H9 (cell line): ENCODE measurements around the gene CHCHD6. TPM values are rescaled to one million over a fixed set of nuclear protein-coding genes. Genes with fewer than 3 reads are reported as not detected.

ENCODE experiments used
- DNase-seq: peaks from one replicate; pipeline ENCODE4 v3.0.0-alpha.2; 2017
- H2AFZ ChIP-seq: one replicate; pipeline ENCODE4 v1.6.1; 2013; ENCODE audit warnings: mild to moderate bottlenecking, low read length, control low read depth, moderate library complexity
- H2AK5ac ChIP-seq: 2 replicates; pipeline ENCODE4 v1.6.1; 2013; ENCODE audit warnings: low read length, control low read depth, mixed read lengths; ENCODE audit not compliant: insufficient read length
- H2BK120ac ChIP-seq: one replicate; pipeline ENCODE4 v1.6.1; 2013; ENCODE audit warnings: low read depth, mild to moderate bottlenecking, low read length, control low read depth, inconsistent platforms; ENCODE audit not compliant: poor library complexity, severe bottlenecking
- H2BK12ac ChIP-seq: 2 replicates; pipeline ENCODE4 v1.6.1; 2013; ENCODE audit warnings: low read length, control low read depth, mixed read lengths, low read depth; ENCODE audit not compliant: insufficient read length
- H2BK15ac ChIP-seq: 2 replicates; pipeline ENCODE4 v1.6.1; 2013; ENCODE audit warnings: low read depth, low read length, control low read depth
- H2BK20ac ChIP-seq: one replicate; pipeline ENCODE4 v1.6.1; 2013; ENCODE audit warnings: low read depth, mild to moderate bottlenecking, low read length, control low read depth, inconsistent platforms; ENCODE audit not compliant: poor library complexity, severe bottlenecking
- H2BK5ac ChIP-seq: 2 replicates; pipeline ENCODE4 v1.6.1; 2013; ENCODE audit warnings: low read length, control low read depth, mixed read lengths; ENCODE audit not compliant: insufficient read length
- H3K14ac ChIP-seq: 2 replicates; pipeline ENCODE4 v1.6.1; 2013; ENCODE audit warnings: low read length, control low read depth; ENCODE audit not compliant: insufficient read depth
- H3K18ac ChIP-seq: 2 replicates; pipeline ENCODE4 v1.6.1; 2013; ENCODE audit warnings: low read depth, mild to moderate bottlenecking, mixed read lengths, low read length, control low read depth; ENCODE audit not compliant: insufficient read length
- H3K23ac ChIP-seq: 2 replicates; pipeline ENCODE4 v1.6.1; 2013; ENCODE audit warnings: low read length, control low read depth, mixed read lengths, low read depth; ENCODE audit not compliant: insufficient read length
- H3K23me2 ChIP-seq: 2 replicates; pipeline ENCODE4 v1.6.1; 2013; ENCODE audit warnings: low read depth, mild to moderate bottlenecking, mixed read lengths, low read length, control low read depth; ENCODE audit not compliant: insufficient read length, poor library complexity, severe bottlenecking
- H3K27ac ChIP-seq: 2 replicates; pipeline ENCODE4 v1.5.1; 2013; ENCODE audit warnings: low read length, control low read depth, mixed read lengths, low read depth; ENCODE audit not compliant: insufficient read length
- H3K27me3 ChIP-seq: 2 replicates; pipeline ENCODE4 v1.6.1; 2013; ENCODE audit warnings: low read length, control low read depth, inconsistent platforms; ENCODE audit not compliant: insufficient read depth
- H3K4ac ChIP-seq: 2 replicates; pipeline ENCODE4 v1.6.1; 2013; ENCODE audit warnings: low read depth, mild to moderate bottlenecking, control low read depth, inconsistent platforms, low read length, moderate library complexity
- H3K4me1 ChIP-seq: 2 replicates; pipeline ENCODE4 v1.6.1; 2013; ENCODE audit warnings: low read length, control low read depth, inconsistent platforms; ENCODE audit not compliant: insufficient read depth
- H3K4me2 ChIP-seq: 2 replicates; pipeline ENCODE4 v1.6.1; 2013; ENCODE audit warnings: low read length, control low read depth, mixed read lengths; ENCODE audit not compliant: insufficient read length, insufficient read depth
- H3K56ac ChIP-seq: 2 replicates; pipeline ENCODE4 v1.6.1; 2013; ENCODE audit warnings: low read depth, mild to moderate bottlenecking, mixed read lengths, low read length, control low read depth; ENCODE audit not compliant: insufficient read length
- H3K79me1 ChIP-seq: 2 replicates; pipeline ENCODE4 v1.6.1; 2013; ENCODE audit warnings: low read depth, mild to moderate bottlenecking, moderate library complexity, low read length, control low read depth, inconsistent platforms; ENCODE audit not compliant: insufficient read depth, poor library complexity, severe bottlenecking
- H3K79me2 ChIP-seq: 2 replicates; pipeline ENCODE4 v1.6.1; 2013; ENCODE audit warnings: low read length, control low read depth, inconsistent platforms; ENCODE audit not compliant: insufficient read depth
- H3K9ac ChIP-seq: 2 replicates; pipeline ENCODE4 v1.6.1; 2013; ENCODE audit warnings: low read length, control low read depth, mixed read lengths; ENCODE audit not compliant: insufficient read length; ENCODE audit errors: extremely low read depth
- H3K9me3 ChIP-seq: one replicate; pipeline ENCODE4 v1.6.1; 2013; ENCODE audit warnings: low read depth, low read length, inconsistent platforms; ENCODE audit not compliant: control insufficient read depth
- H3T11ph ChIP-seq: one replicate; pipeline ENCODE4 v1.6.1; 2013; ENCODE audit warnings: mild to moderate bottlenecking, low read length, control low read depth, inconsistent platforms
- H4K20me1 ChIP-seq: one replicate; pipeline ENCODE4 v1.6.1; 2013; ENCODE audit not compliant: control insufficient read depth, insufficient read length, insufficient read depth
- H4K5ac ChIP-seq: 2 replicates; pipeline ENCODE4 v1.6.1; 2013; ENCODE audit warnings: low read depth, mild to moderate bottlenecking, mixed read lengths, low read length, control low read depth; ENCODE audit not compliant: insufficient read length
- H4K8ac ChIP-seq: replicated peaks from 2 replicates; pipeline ENCODE4 v1.6.1; 2013; ENCODE audit warnings: low read length, control low read depth, mixed read lengths, low read depth; ENCODE audit not compliant: insufficient read length
- H4K91ac ChIP-seq: 2 replicates; pipeline ENCODE4 v1.6.1; 2013; ENCODE audit warnings: low read depth, mild to moderate bottlenecking, moderate library complexity, mixed read lengths, low read length, control low read depth; ENCODE audit not compliant: insufficient read length
- H3K27ac Mint-ChIP-seq, 3 experiments: 2 replicates in 2 of 3; 3 replicates in 1 of 3; pipeline ENCODE4 v1.8.0; 2020 to 2021; ENCODE audit warnings: mixed read lengths in 3 of 3, mild to moderate bottlenecking in 1 of 3, moderate library complexity in 1 of 3
- H3K27me3 Mint-ChIP-seq: 2 replicates; pipeline ENCODE4 v1.8.0; 2021; ENCODE audit warnings: low read depth, mild to moderate bottlenecking, moderate library complexity, mixed read lengths
- H3K36me3 Mint-ChIP-seq, 3 experiments: 2 replicates in 2 of 3; 3 replicates in 1 of 3; pipeline ENCODE4 v1.8.0; 2020 to 2021; ENCODE audit warnings: low read depth in 3 of 3, mixed read lengths in 3 of 3; ENCODE audit not compliant: insufficient read depth in 1 of 3
- H3K4me1 Mint-ChIP-seq, 2 experiments: 2 replicates each; pipeline ENCODE4 v1.8.0; 2020; ENCODE audit warnings: mixed read lengths in 2 of 2
- H3K4me3 Mint-ChIP-seq, 2 experiments: 2 replicates in 1 of 2; 3 replicates in 1 of 2; pipeline ENCODE4 v1.8.0; 2020 to 2021; ENCODE audit warnings: mild to moderate bottlenecking in 2 of 2, mixed read lengths in 2 of 2, moderate library complexity in 1 of 2
- H3K9me3 Mint-ChIP-seq, 2 experiments: 2 replicates in 1 of 2; 3 replicates in 1 of 2; pipeline ENCODE4 v1.8.0; 2020; ENCODE audit warnings: mild to moderate bottlenecking in 2 of 2, mixed read lengths in 2 of 2, moderate library complexity in 1 of 2
- CTCF ChIP-seq: fragments of 200-600 bp; sonication (generic); conservative IDR thresholded peaks from 3 replicates; pipeline ENCODE4 v1.8.0; 2021; ENCODE audit warnings: antibody characterized with exemption, mild to moderate bottlenecking
- WGBS: extraction: QIAGEN DNeasy Blood & Tissue Kit; methylation state at CpG from one replicate; pipeline ENCODE4 v1.1.7; 2013; ENCODE audit warnings: missing lambda C conversion rate, low lambda C conversion rate, mixed read lengths; ENCODE audit not compliant: insufficient read length; ENCODE audit errors: extremely low coverage; 5-methylcytosine and 5-hydroxymethylcytosine counted together
- total RNA-seq: library from RNA; stranded (reverse); gene quantifications from 2 replicates; pipeline ENCODE4 v1.2.1, GENCODE V29; 2021

CHCHD6 gene
- total RNA-seq, 1 experiment from 2014 or later, result 34.2 TPM

GRCh38 chr3:126798521-126798920 is 94.5 kb downstream of the CHCHD6 start:
- Histone ChIP-seq H3K9ac (no peak overlapping the region), H4K20me1 (no peaks in the 10 kb centered on the region), H3K14ac (no peak overlapping the region), H3T11ph (no peak overlapping the region), H2BK120ac (no peak overlapping the region), H3K79me1 (no peaks in the 10 kb centered on the region), H3K23ac (no peak overlapping the region), H3K18ac (no peak overlapping the region), H4K8ac (no peak overlapping the region), H2BK15ac (no peak overlapping the region), H2BK12ac (no peak overlapping the region), H3K9me3 (peaks cover 14% of the 10 kb centered on the region), H3K27ac (no peak overlapping the region), H2BK20ac (no peak overlapping the region), H3K23me2 (no peaks in the 10 kb centered on the region), H3K27me3 (no peaks in the 10 kb centered on the region), H3K56ac (no peak overlapping the region), H2AK5ac (no peak overlapping the region), H3K4ac (no peak overlapping the region), H4K5ac (no peak overlapping the region), H2BK5ac (no peak overlapping the region), H4K91ac (no peak overlapping the region), H2AFZ (no peak overlapping the region), H3K4me1 (no peaks in the 10 kb centered on the region; the same call in 1 of the 2 replicates), H3K79me2 (no peaks in the 10 kb centered on the region; the same call in 1 of the 2 replicates), H3K4me2 (no peak overlapping the region)
- Mint-ChIP-seq H3K27me3 (peaks cover 5% of the 10 kb centered on the region), H3K36me3 (peaks cover 34 to 41% (median 40%) of the 10 kb centered on the region in 3 experiments), H3K9me3 (peaks cover 31 to 36% of the 10 kb centered on the region in 2 experiments), H3K4me3 (no peak overlapping the region), H3K4me1 (peaks cover 3 to 12% of the 10 kb centered on the region in 2 experiments; a peak in 3 of 4 replicates), H3K27ac (no peak overlapping the region; a peak in 1 of 7 replicates)
- TF ChIP-seq CTCF, result no peak
- DNase-seq, result no peak
- WGBS, result no CpG with 5 or more reads among the region's 9 CpGs
